ENCODE data around the gene SLC25A12.

DNA sequence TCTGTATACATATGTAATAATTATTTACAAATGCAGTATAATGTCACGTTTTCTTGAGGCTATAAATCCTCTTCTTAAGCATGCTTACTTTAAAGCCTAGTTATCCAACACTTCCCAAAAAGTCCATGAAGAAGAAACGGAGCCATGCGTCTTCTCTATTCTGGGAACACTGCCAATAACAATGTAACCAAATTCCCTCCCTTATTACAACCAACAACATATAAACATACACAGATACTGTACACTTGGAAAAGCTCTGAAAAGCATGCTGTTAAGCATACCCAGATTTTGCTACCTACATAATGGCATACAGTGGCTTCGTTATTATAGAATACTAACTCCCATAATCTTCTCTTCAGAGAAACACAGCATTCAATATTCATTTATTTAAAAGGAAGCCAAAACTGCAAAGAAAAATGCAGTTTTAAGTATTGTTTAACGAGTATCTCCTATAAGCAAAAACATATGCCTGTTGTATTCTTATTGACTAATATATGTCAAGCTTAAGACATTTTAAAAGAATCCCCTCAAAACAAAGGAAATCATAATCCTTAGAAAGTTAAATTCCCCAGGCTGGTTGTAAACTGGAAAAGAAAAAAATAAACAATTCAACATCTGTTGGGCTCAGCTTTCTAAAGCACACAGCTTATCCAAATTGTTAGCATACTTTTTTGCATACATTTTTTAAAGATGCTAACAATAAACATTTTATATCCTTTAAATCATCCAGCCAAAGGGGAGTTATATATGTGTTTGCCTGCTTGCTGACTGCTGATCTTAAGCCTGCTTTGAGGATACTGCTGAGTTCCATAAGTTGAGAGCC is 83.4 kb downstream of the SLC25A12 start:
- TF ChIP-seq, protein P1, sequence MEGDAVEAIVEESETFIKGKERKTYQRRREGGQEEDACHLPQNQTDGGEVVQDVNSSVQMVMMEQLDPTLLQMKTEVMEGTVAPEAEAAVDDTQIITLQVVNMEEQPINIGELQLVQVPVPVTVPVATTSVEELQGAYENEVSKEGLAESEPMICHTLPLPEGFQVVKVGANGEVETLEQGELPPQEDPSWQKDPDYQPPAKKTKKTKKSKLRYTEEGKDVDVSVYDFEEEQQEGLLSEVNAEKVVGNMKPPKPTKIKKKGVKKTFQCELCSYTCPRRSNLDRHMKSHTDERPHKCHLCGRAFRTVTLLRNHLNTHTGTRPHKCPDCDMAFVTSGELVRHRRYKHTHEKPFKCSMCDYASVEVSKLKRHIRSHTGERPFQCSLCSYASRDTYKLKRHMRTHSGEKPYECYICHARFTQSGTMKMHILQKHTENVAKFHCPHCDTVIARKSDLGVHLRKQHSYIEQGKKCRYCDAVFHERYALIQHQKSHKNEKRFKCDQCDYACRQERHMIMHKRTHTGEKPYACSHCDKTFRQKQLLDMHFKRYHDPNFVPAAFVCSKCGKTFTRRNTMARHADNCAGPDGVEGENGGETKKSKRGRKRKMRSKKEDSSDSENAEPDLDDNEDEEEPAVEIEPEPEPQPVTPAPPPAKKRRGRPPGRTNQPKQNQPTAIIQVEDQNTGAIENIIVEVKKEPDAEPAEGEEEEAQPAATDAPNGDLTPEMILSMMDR (IDR thresholded peaks at IDR 0.05) = no peak
- no peak for TF ChIP-seq POLR2A (IDR thresholded peaks at IDR 0.05)
